HG03378 (cell line): ENCODE results near the gene ADAMTS16.
"Not testable (repeated sequence)": the region's sequence is repeated elsewhere in the genome, so short reads cannot be mapped to it uniquely, and the experiment has no call there.

Experiments
- ATAC-seq: cut with Tn5 transposase; IDR thresholded peaks from one replicate; pipeline ENCODE4 v1.9.1; 2021; ENCODE audit warnings: mild to moderate bottlenecking, moderate library complexity; ENCODE audit not compliant: unreplicated experiment

The ADAMTS16 gene

GRCh38 chr5:5139777-5140478 is at the start of gene ADAMTS16:
TSS of gene ADAMTS16 (plus strand) at chr5:5140330. CDS start at chr5:5140468, 138 bp downstream.
- ATAC-seq, result no peak

- ATAC-seq, result no peak
Observed at GRCh38 chr5:5092149-5092548, 48.0 kb upstream of the ADAMTS16 start.

GRCh38 chr5:5100635-5101034 is 39.5 kb upstream of the ADAMTS16 start:
- ATAC-seq, result no peak

GRCh38 chr5:5101676-5102075 is 38.5 kb upstream of the ADAMTS16 start:
- no peak for ATAC-seq

GRCh38 chr5:5103245-5103644 is 36.9 kb upstream of the ADAMTS16 start:
- ATAC-seq, result no peak

GRCh38 chr5:5104550-5104949 is 35.6 kb upstream of the ADAMTS16 start:
- ATAC-seq, result no peak

- ATAC-seq, result no peak
Observed at GRCh38 chr5:5105531-5105930, 34.6 kb upstream of the ADAMTS16 start.

GRCh38 chr5:5116956-5117355 is 23.2 kb upstream of the ADAMTS16 start:
- ATAC-seq, result no peak

GRCh38 chr5:5122776-5123175 is 17.4 kb upstream of the ADAMTS16 start:
- ATAC-seq, result no peak

GRCh38 chr5:5124231-5124630 is 15.9 kb upstream of the ADAMTS16 start:
- ATAC-seq, result no peak

- ATAC-seq, result no peak
Observed at GRCh38 chr5:5126444-5126843, 13.7 kb upstream of the ADAMTS16 start.

GRCh38 chr5:5128766-5129165 is 11.4 kb upstream of the ADAMTS16 start:
- no peak for ATAC-seq

- no peak for ATAC-seq
Observed at GRCh38 chr5:5132234-5132633, 7.9 kb upstream of the ADAMTS16 start.

- no peak for ATAC-seq
Observed at GRCh38 chr5:5132693-5133295, 7.3 kb upstream of the ADAMTS16 start.

GRCh38 chr5:5134107-5134506 is 6.0 kb upstream of the ADAMTS16 start:
- ATAC-seq, result no peak

GRCh38 chr5:5135957-5136676 is 4.0 kb upstream of the ADAMTS16 start:
- ATAC-seq, result no peak

- not testable (repeated sequence) for ATAC-seq
Observed at GRCh38 chr5:5137851-5138250, 2.3 kb upstream of the ADAMTS16 start.

- no peak for ATAC-seq
Observed at GRCh38 chr5:5139336-5139776, 774 bp upstream of the ADAMTS16 start.

GRCh38 chr5:5140479-5141338 is 579 bp downstream of the ADAMTS16 start:
- no peak for ATAC-seq

- no peak for ATAC-seq
Observed at GRCh38 chr5:5141339-5141599, 1.1 kb downstream of the ADAMTS16 start.
